ENCODE measurements around the gene GRIN1.
A peak's percentile ranks its signal among the peaks of the same experiment; 100 is the strongest.

GRIN1 gene

GRCh38 chr9:137127301-137128157, 11.4 kb upstream of the GRIN1 start:
- DNase-seq (ENCODE audit: extremely low spot score) = no peak
- TF ChIP-seq LEF1 (IDR thresholded peaks at IDR 0.05; ENCODE audit: borderline replicate concordance) (no peak), ZNF384 (IDR thresholded peaks at IDR 0.05) (peak; percentile 93), L3MBTL2 (conservative IDR thresholded peaks at IDR 0.05) (no peak), SP1 (IDR thresholded peaks at IDR 0.05) (no peak), FOXA1 (IDR thresholded peaks at IDR 0.05) (no peak)
- POLR2A ChIA-PET = interaction anchor here (0.9 to 3.4 kb wide), 3 partner anchors 12 to 115 kb away, joined by 3 to 12 read pairs (median 4); no protein-coding TSS in a partner anchor
- CTCF ChIA-PET = interaction anchor here (0.7 kb wide), 1 partner anchor 81 kb away, joined by 4 read pairs; no protein-coding TSS in a partner anchor

GRCh38 chr9:137128158-137128861, 10.6 kb upstream of the GRIN1 start:
- CTCF ChIA-PET = interaction anchor here (2.4 kb wide), 1 partner anchor 108 kb away, joined by 8 read pairs; no protein-coding TSS in a partner anchor
- DNase-seq (ENCODE audit: extremely low spot score) = no peak
- POLR2A ChIA-PET = interaction anchor here (0.9 to 3.4 kb wide), 4 partner anchors 11 to 114 kb away, joined by 3 to 12 read pairs (median 6); partner anchors contain the start of gene TPRN
- TF ChIP-seq CTBP1 (IDR thresholded peaks at IDR 0.05; ENCODE audit: borderline replicate concordance) = no peak
- no peak for TF ChIP-seq ELF4 (IDR thresholded peaks at IDR 0.05)
- no peak for TF ChIP-seq NFRKB (IDR thresholded peaks at IDR 0.05)
- TF ChIP-seq FOXA1 (IDR thresholded peaks at IDR 0.05) = no peak
- no peak for TF ChIP-seq HDGF (IDR thresholded peaks at IDR 0.05; ENCODE audit: borderline replicate concordance)
- no peak for TF ChIP-seq TARDBP (IDR thresholded peaks at IDR 0.05)
- no peak for TF ChIP-seq L3MBTL2 (conservative IDR thresholded peaks at IDR 0.05)

GRCh38 chr9:137128862-137129455, 10.0 kb upstream of the GRIN1 start:
- DNase-seq (ENCODE audit: extremely low spot score) = no peak
- ChIA-PET CTCF (interaction anchor here (0.8 to 2.4 kb wide), 6 partner anchors 22 to 108 kb away, joined by 3 to 8 read pairs (median 3); no protein-coding TSS in a partner anchor), POLR2A (interaction anchor here (0.8 to 3.0 kb wide), 36 partner anchors 10 to 423 kb away, joined by 3 to 57 read pairs (median 5); partner anchors contain the start of genes CYSRT1, EXD3, GRIN1 and LRRC26)

GRCh38 chr9:137129456-137130175, 9.3 kb upstream of the GRIN1 start:
- CTCF ChIA-PET = interaction anchor here (0.7 to 2.4 kb wide), 7 partner anchors 21 to 182 kb away, joined by 3 to 8 read pairs (median 3); no protein-coding TSS in a partner anchor
- peak; percentile 94 for DNase-seq (ENCODE audit: extremely low spot score)
- POLR2A ChIA-PET = interaction anchor here (0.7 to 3.0 kb wide), 42 partner anchors 10 to 423 kb away, joined by 3 to 57 read pairs (median 4); partner anchors contain the start of genes CYSRT1, EXD3, GRIN1 and LRRC26
- TF ChIP-seq BHLHE40 (IDR thresholded peaks at IDR 0.05; ENCODE audit: borderline replicate concordance) = no peak
- no peak for TF ChIP-seq FOXM1 (IDR thresholded peaks at IDR 0.05; ENCODE audit: borderline replicate concordance)
- TF ChIP-seq NFRKB (IDR thresholded peaks at IDR 0.05) = no peak
- peak; percentile 24 for TF ChIP-seq L3MBTL2 (conservative IDR thresholded peaks at IDR 0.05)
- TF ChIP-seq HDGF (IDR thresholded peaks at IDR 0.05; ENCODE audit: borderline replicate concordance) = 0 out of 2 replicates have a peak, but pooled peaks have one; percentile 32
- peak; percentile 58; the same call in 1 of the 2 replicates for TF ChIP-seq CTBP1 (IDR thresholded peaks at IDR 0.05; ENCODE audit: borderline replicate concordance)

More at GRCh38 chr9:137128862-137129455, 10.0 kb upstream of the GRIN1 start:
- TF ChIP-seq ELF4 (IDR thresholded peaks at IDR 0.05) (no peak), SP1 (IDR thresholded peaks at IDR 0.05) (no peak), SUZ12 (IDR thresholded peaks at IDR 0.05) (no peak), ZNF384 (IDR thresholded peaks at IDR 0.05) (no peak), FOXM1 (IDR thresholded peaks at IDR 0.05; ENCODE audit: borderline replicate concordance) (no peak), TARDBP (IDR thresholded peaks at IDR 0.05) (no peak), FOXA1 (IDR thresholded peaks at IDR 0.05) (no peak), FOXK2 (IDR thresholded peaks at IDR 0.05) (no peak), CTBP1 (IDR thresholded peaks at IDR 0.05; ENCODE audit: borderline replicate concordance) (no peak), L3MBTL2 (conservative IDR thresholded peaks at IDR 0.05) (no peak), PKNOX1 (IDR thresholded peaks at IDR 0.05) (no peak), ARNT (IDR thresholded peaks at IDR 0.05) (no peak), NFRKB (IDR thresholded peaks at IDR 0.05) (no peak), LEF1 (IDR thresholded peaks at IDR 0.05; ENCODE audit: borderline replicate concordance) (no peak), HDGF (IDR thresholded peaks at IDR 0.05; ENCODE audit: borderline replicate concordance) (no peak)

- TF ChIP-seq HDGF (IDR thresholded peaks at IDR 0.05; ENCODE audit: borderline replicate concordance) = no peak
- TF ChIP-seq NFRKB (IDR thresholded peaks at IDR 0.05) = no peak
- TF ChIP-seq L3MBTL2 (conservative IDR thresholded peaks at IDR 0.05) = no peak
- no peak for TF ChIP-seq BHLHE40 (IDR thresholded peaks at IDR 0.05; ENCODE audit: borderline replicate concordance)
- TF ChIP-seq TARDBP (IDR thresholded peaks at IDR 0.05) = no peak
- TF ChIP-seq ARNT (IDR thresholded peaks at IDR 0.05) = no peak
- no peak for TF ChIP-seq ELF4 (IDR thresholded peaks at IDR 0.05)
- TF ChIP-seq PKNOX1 (IDR thresholded peaks at IDR 0.05) = no peak
- no peak for TF ChIP-seq ZNF384 (IDR thresholded peaks at IDR 0.05)
- no peak for TF ChIP-seq SUZ12 (IDR thresholded peaks at IDR 0.05)
- no peak for TF ChIP-seq SP1 (IDR thresholded peaks at IDR 0.05)
- no peak for TF ChIP-seq FOXM1 (IDR thresholded peaks at IDR 0.05; ENCODE audit: borderline replicate concordance)
- no peak for TF ChIP-seq LEF1 (IDR thresholded peaks at IDR 0.05; ENCODE audit: borderline replicate concordance)
- TF ChIP-seq FOXK2 (IDR thresholded peaks at IDR 0.05) = no peak
- no peak for TF ChIP-seq FOXA1 (IDR thresholded peaks at IDR 0.05)
- DNase-seq (ENCODE audit: extremely low spot score) = no peak
- CTCF ChIA-PET = interaction anchor here (0.7 to 2.4 kb wide), 6 partner anchors 20 to 182 kb away, joined by 3 to 8 read pairs (median 4); partner anchors contain the start of gene NPDC1
- POLR2A ChIA-PET = interaction anchor here (0.7 to 3.0 kb wide), 40 partner anchors 10 to 422 kb away, joined by 3 to 57 read pairs (median 4); partner anchors contain the start of genes CYSRT1, EXD3, GRIN1 and LRRC26
Measured at GRCh38 chr9:137130176-137130755, 8.7 kb upstream of the GRIN1 start.
